Psoas muscle (tissue), 8 donors: Measurements from ENCODE around the gene TMBIM4. TPM values are rescaled to one million over a fixed set of nuclear protein-coding genes. Genes with fewer than 3 reads are reported as not detected.

ENCODE experiments used
- ATAC-seq, 4 donors: fragments of 200-7000 bp; cut with Tn5 transposase; one replicate each; pipeline ENCODE4 v1.9.1; 2020; ENCODE audit warnings: moderate library complexity in 3 of 4, mild to moderate bottlenecking in 2 of 4
- DNase-seq, 2 donors: peaks; one replicate each; pipeline ENCODE4 v3.0.0-alpha.2; 2020
- H3K27ac ChIP-seq: fragments of 200-600 bp; one replicate; pipeline ENCODE4 v1.8.0; 2022
- H3K27me3 ChIP-seq, 3 donors: fragments of 200-600 bp in 1 of 3; one replicate each; pipeline versions ENCODE4 v1.6.1 to v1.8.0; 2013 to 2022; ENCODE audit warnings: low read length in 2 of 3, mild to moderate bottlenecking in 2 of 3, moderate library complexity in 1 of 3; ENCODE audit not compliant: insufficient read depth in 3 of 3
- H3K36me3 ChIP-seq, 2 donors: fragments of 200-600 bp in 1 of 2; one replicate each; pipeline versions ENCODE4 v1.6.1 to v1.8.0; 2013 to 2022; ENCODE audit warnings: low read depth in 1 of 2, mild to moderate bottlenecking in 1 of 2, moderate library complexity in 1 of 2; ENCODE audit not compliant: insufficient read depth in 1 of 2
- H3K4me1 ChIP-seq: fragments of 200-600 bp; one replicate; pipeline ENCODE4 v1.8.0; 2022
- H3K4me3 ChIP-seq: fragments of 200-600 bp; one replicate; pipeline ENCODE4 v1.8.0; 2022; ENCODE audit warnings: mild to moderate bottlenecking
- H3K9me3 ChIP-seq: fragments of 200-600 bp; one replicate; pipeline ENCODE4 v1.8.0; 2022
- CTCF ChIP-seq: fragments of 200-600 bp; IDR thresholded peaks from one replicate; pipeline ENCODE4 v1.8.0; 2022; ENCODE audit warnings: antibody characterized with exemption
- WGBS, 3 donors: extraction: QIAGEN DNeasy Blood & Tissue Kit; methylation state at CpG; one replicate each; pipeline versions ENCODE4 v1.1.6 to v1.1.7; 2013; 5-methylcytosine and 5-hydroxymethylcytosine counted together
- intact Hi-C, 2 donors: fragments of 100-400 bp; cut with DNase I; formaldehyde crosslinking; loops; one replicate each; pipeline versions ENCODE4 v1.11.0 to v1.14.2; 2022
- polyA plus RNA-seq, 3 donors: library from polyadenylated mRNA; stranded (reverse); fragments of 200-250 nt; gene quantifications; one replicate each; pipeline ENCODE4 v1.2.3, GENCODE V29; 2013
- total RNA-seq, 4 donors: library from RNA; stranded (reverse); fragmentation: NEBNext Ultra II Directional in 2 of 4; extraction: Animal tissue kit (Norgen Biotek cat#: 25700) in 2 of 4; gene quantifications; one replicate each; pipeline versions ENCODE4 v1.2.1 to v1.2.4, GENCODE V29; 2021 to 2023
- donor health status: healthy with polysubstance abuse.
- donor health status: DM: no; HTN: no; CAD: no; lungs with moderate emphysema.
- donor health status: Bipolar disorder and iron deficiency.
- donor health status: healthy.
- donor health status: DM: yes; HTN: yes; CAD: no.
- donor health status: DM: no; HTN: no; CAD: no.
- donor health status: DM: no; HTN: no; CAD: no.
- donor health status: DM: yes; HTN: yes; CAD: no.

Gene TMBIM4
- total and polyA plus RNA-seq, 7 donors: 35.1 to 64.8 (median 43.2) TPM

- peaks cover 17% of the 10 kb centered on the region for H3K4me1 ChIP-seq
- WGBS, 3 donors: 2 to 4% (median 3%) methylated on average over 8 of the region's 8 CpGs
These were observed 39.9 kb downstream of the TMBIM4 start for GRCh38 chr12:66129934-66130266.

GRCh38 chr12:66127650-66128049 is 42.1 kb downstream of the TMBIM4 start:
- DNase-seq: no peak
- peaks cover 3 to 59% of the 10 kb centered on the region in 2 donors for H3K36me3 ChIP-seq
- ATAC-seq: no peak
- intact Hi-C loops: no loop called here
- H3K4me1 ChIP-seq: peaks cover 17% of the 10 kb centered on the region
- no peaks in the 10 kb centered on the region for H3K27me3 ChIP-seq
- no peak for TF ChIP-seq CTCF
- H3K4me3 ChIP-seq: no peak overlapping the region
- H3K27ac ChIP-seq: no peak overlapping the region
- WGBS, 3 donors: 60 to 83% (median 81%) methylated on average over 1 of the region's 1 CpG
- H3K9me3 ChIP-seq: no peaks in the 10 kb centered on the region

More at GRCh38 chr12:66129934-66130266, 39.9 kb downstream of the TMBIM4 start:
- DNase-seq (no peak), ATAC-seq (peak in 3 of 4 donors; percentile 5 to 35 (median 11))
- no peak for TF ChIP-seq CTCF
- Histone ChIP-seq H3K27me3 (no peaks in the 10 kb centered on the region), H3K36me3 (peaks cover 0 to 42% of the 10 kb centered on the region in 2 donors), H3K4me3 (peak overlapping the region; percentile 84), H3K9me3 (no peaks in the 10 kb centered on the region), H3K27ac (no peak overlapping the region)
- intact Hi-C loops: loop anchor here in 1 of 2 donors (5.0 kb wide), 1 partner anchor 172 kb away; the partner anchor contains the start of gene HELB

- Histone ChIP-seq H3K9me3 (no peaks in the 10 kb centered on the region), H3K4me3 (no peak overlapping the region), H3K36me3 (peaks cover 5 to 49% of the 10 kb centered on the region in 2 donors), H3K27me3 (no peaks in the 10 kb centered on the region), H3K27ac (no peak overlapping the region), H3K4me1 (no peaks in the 10 kb centered on the region)
- WGBS, 3 donors: 83 to 93% (median 88%) methylated on average over 1 of the region's 1 CpG
- no peak for TF ChIP-seq CTCF
- DNase-seq (no peak), ATAC-seq (no peak)
- intact Hi-C loops: no loop called here
These were observed 49.3 kb downstream of the TMBIM4 start for GRCh38 chr12:66120477-66120876.

- ATAC-seq: no peak
- Histone ChIP-seq H3K9me3 (no peaks in the 10 kb centered on the region), H3K36me3 (peaks cover 5 to 43% of the 10 kb centered on the region in 2 donors), H3K4me1 (no peaks in the 10 kb centered on the region), H3K4me3 (no peak overlapping the region), H3K27ac (no peak overlapping the region), H3K27me3 (no peaks in the 10 kb centered on the region)
- intact Hi-C loops: no loop called here
- WGBS, 3 donors: 82 to 95% (median 83%) methylated on average over 1 of the region's 1 CpG
- no peak for TF ChIP-seq CTCF
- no peak for DNase-seq
These were observed 49.9 kb downstream of the TMBIM4 start for GRCh38 chr12:66119870-66120241.

GRCh38 chr12:66119229-66119869 is 50.4 kb downstream of the TMBIM4 start:
- Histone ChIP-seq H3K27me3 (no peaks in the 10 kb centered on the region), H3K4me1 (no peaks in the 10 kb centered on the region), H3K9me3 (no peaks in the 10 kb centered on the region), H3K27ac (no peak overlapping the region), H3K36me3 (peaks cover 4 to 38% of the 10 kb centered on the region in 2 donors), H3K4me3 (no peak overlapping the region)
- ATAC-seq (no peak), DNase-seq (no peak)
- TF ChIP-seq CTCF: no peak
- intact Hi-C loops: no loop called here
- 71 to 76% (median 72%) methylated on average over 2 of the region's 2 CpGs for WGBS, 3 donors
